Measurements from ENCODE around the gene ZNF195. TPM values are rescaled to one million over a fixed set of nuclear protein-coding genes. Genes with fewer than 3 reads are reported as not detected.

ZNF195 gene
- total and polyA plus RNA-seq, 10 of the 15 experiments (the other 5 are each of a cell fraction or from before 2014, with no cell fraction given), result 30.4 to 51.8 (median 37.8) TPM

DNA sequence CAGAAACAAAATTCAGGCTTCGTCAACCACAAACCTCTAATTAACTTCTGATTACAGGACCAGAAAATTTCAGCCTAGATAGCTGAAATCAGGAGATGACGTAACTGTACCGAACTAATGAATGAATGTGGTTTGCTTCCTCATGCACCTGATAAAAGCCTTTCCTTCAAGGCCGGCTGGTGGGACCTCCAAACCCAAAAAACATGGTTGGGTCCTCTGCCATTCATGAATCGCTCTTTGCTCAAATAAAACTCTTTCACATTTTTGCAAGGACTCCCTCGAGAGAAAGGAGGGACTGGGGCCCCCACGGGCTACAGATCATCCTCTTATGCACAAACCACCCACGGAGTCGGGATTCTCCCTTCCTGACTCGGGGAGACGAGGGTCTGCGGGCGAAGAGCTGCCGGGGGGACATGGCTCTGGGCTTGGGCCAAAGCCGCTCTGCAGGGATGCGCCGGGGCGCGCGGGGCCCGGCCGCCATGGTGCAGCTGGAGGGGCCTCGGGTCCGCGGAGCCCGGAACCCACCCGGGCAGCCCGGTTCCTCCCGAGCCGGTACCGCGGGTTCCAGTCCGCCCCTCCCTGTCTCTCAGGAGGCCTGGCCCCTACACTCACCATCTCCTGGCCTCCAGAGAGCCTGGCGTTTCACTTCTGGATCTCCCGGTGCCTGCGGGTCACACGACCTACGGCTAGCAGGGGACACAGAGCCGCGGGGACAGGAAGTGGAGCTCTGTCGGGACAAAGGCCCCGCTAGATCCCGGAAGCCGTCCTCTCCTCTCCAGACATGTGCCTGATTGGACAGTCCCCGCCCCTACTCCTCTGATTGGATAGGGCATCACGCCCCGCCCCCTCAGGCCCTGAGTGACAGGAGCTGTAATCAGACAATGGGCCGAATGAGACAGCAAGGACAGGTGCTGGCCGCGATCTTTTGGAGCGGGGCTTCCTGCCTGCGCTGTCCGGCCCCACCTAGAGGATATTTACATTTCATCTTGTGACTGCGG lies at the start of gene ZNF195 (continued):
- TF ChIP-seq, protein P1, sequence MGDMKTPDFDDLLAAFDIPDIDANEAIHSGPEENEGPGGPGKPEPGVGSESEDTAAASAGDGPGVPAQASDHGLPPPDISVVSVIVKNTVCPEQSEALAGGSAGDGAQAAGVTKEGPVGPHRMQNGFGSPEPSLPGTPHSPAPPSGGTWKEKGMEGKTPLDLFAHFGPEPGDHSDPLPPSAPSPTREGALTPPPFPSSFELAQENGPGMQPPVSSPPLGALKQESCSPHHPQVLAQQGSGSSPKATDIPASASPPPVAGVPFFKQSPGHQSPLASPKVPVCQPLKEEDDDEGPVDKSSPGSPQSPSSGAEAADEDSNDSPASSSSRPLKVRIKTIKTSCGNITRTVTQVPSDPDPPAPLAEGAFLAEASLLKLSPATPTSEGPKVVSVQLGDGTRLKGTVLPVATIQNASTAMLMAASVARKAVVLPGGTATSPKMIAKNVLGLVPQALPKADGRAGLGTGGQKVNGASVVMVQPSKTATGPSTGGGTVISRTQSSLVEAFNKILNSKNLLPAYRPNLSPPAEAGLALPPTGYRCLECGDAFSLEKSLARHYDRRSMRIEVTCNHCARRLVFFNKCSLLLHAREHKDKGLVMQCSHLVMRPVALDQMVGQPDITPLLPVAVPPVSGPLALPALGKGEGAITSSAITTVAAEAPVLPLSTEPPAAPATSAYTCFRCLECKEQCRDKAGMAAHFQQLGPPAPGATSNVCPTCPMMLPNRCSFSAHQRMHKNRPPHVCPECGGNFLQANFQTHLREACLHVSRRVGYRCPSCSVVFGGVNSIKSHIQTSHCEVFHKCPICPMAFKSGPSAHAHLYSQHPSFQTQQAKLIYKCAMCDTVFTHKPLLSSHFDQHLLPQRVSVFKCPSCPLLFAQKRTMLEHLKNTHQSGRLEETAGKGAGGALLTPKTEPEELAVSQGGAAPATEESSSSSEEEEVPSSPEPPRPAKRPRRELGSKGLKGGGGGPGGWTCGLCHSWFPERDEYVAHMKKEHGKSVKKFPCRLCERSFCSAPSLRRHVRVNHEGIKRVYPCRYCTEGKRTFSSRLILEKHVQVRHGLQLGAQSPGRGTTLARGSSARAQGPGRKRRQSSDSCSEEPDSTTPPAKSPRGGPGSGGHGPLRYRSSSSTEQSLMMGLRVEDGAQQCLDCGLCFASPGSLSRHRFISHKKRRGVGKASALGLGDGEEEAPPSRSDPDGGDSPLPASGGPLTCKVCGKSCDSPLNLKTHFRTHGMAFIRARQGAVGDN (IDR thresholded peaks at IDR 0.05), result no peak
- TF ChIP-seq CBFB (IDR thresholded peaks at IDR 0.05; ENCODE audit: low read depth) (no peak), RB1 (IDR thresholded peaks at IDR 0.05; ENCODE audit: borderline replicate concordance) (peak; percentile 75; the same call in 1 of the 2 replicates), MEF2B (IDR thresholded peaks at IDR 0.05; ENCODE audit: partially characterized antibody, poor library complexity, severe bottlenecking) (peak; percentile 10), SMC3 (IDR thresholded peaks at IDR 0.05; ENCODE audit: borderline replicate concordance, low read length) (no peak), NRF1 (conservative IDR thresholded peaks at IDR 0.05; ENCODE audit: low read depth, low read length) (no peak), CREB1 (IDR thresholded peaks at IDR 0.05; ENCODE audit: low read depth) (0 out of 2 replicates have a peak, but pooled peaks have one; percentile 49), JUND (IDR thresholded peaks at IDR 0.05; ENCODE audit: low read depth, low read length) (no peak), ETV6 (conservative IDR thresholded peaks at IDR 0.05 in 1 of 2, IDR thresholded peaks at IDR 0.05 in 1 of 2; ENCODE audit: borderline replicate concordance in 1 of 2, low read depth in 1 of 2) (peak in 1 of 2 experiments; percentile 52; a peak in 1 of 4 replicates), HCFC1 (IDR thresholded peaks at IDR 0.05; ENCODE audit: low read length) (peak; percentile 74), POU2F2 (IDR thresholded peaks at IDR 0.05; ENCODE audit: borderline replicate concordance, low read depth, low read length) (peak; percentile 85; the same call in 2 of the 3 replicates), KDM1A (IDR thresholded peaks at IDR 0.05; ENCODE audit: borderline replicate concordance) (no peak), ATF7 (IDR thresholded peaks at IDR 0.05; ENCODE audit: low read depth) (peak; percentile 97), TCF3 (IDR thresholded peaks at IDR 0.05; ENCODE audit: borderline replicate concordance, insufficient read depth, low read depth, low read length) (no peak), WRNIP1 (IDR thresholded peaks at IDR 0.05; ENCODE audit: borderline replicate concordance, low read depth, low read length) (no peak)
- TF ChIP-seq, protein P2, sequence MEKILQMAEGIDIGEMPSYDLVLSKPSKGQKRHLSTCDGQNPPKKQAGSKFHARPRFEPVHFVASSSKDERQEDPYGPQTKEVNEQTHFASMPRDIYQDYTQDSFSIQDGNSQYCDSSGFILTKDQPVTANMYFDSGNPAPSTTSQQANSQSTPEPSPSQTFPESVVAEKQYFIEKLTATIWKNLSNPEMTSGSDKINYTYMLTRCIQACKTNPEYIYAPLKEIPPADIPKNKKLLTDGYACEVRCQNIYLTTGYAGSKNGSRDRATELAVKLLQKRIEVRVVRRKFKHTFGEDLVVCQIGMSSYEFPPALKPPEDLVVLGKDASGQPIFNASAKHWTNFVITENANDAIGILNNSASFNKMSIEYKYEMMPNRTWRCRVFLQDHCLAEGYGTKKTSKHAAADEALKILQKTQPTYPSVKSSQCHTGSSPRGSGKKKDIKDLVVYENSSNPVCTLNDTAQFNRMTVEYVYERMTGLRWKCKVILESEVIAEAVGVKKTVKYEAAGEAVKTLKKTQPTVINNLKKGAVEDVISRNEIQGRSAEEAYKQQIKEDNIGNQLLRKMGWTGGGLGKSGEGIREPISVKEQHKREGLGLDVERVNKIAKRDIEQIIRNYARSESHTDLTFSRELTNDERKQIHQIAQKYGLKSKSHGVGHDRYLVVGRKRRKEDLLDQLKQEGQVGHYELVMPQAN (conservative IDR thresholded peaks at IDR 0.05), result peak; percentile 63
- TF ChIP-seq, protein P3, sequence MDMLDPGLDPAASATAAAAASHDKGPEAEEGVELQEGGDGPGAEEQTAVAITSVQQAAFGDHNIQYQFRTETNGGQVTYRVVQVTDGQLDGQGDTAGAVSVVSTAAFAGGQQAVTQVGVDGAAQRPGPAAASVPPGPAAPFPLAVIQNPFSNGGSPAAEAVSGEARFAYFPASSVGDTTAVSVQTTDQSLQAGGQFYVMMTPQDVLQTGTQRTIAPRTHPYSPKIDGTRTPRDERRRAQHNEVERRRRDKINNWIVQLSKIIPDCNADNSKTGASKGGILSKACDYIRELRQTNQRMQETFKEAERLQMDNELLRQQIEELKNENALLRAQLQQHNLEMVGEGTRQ (IDR thresholded peaks at IDR 0.05; ENCODE audit: borderline replicate concordance, low read depth, low read length), result no peak; the same call in 1 of the 2 replicates
- TF ChIP-seq, protein P4, sequence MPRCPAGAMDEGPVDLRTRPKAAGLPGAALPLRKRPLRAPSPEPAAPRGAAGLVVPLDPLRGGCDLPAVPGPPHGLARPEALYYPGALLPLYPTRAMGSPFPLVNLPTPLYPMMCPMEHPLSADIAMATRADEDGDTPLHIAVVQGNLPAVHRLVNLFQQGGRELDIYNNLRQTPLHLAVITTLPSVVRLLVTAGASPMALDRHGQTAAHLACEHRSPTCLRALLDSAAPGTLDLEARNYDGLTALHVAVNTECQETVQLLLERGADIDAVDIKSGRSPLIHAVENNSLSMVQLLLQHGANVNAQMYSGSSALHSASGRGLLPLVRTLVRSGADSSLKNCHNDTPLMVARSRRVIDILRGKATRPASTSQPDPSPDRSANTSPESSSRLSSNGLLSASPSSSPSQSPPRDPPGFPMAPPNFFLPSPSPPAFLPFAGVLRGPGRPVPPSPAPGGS (IDR thresholded peaks at IDR 0.05; ENCODE audit: borderline replicate concordance, insufficient read depth, low read depth, low read length, poor library complexity, severe bottlenecking), result no peak
- TF ChIP-seq, protein P5, sequence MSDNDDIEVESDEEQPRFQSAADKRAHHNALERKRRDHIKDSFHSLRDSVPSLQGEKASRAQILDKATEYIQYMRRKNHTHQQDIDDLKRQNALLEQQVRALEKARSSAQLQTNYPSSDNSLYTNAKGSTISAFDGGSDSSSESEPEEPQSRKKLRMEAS (IDR thresholded peaks at IDR 0.05; ENCODE audit: low read depth, low read length), result no peak
